MCF 10A (cell line): ENCODE measurements around the gene FOSL1. TPM values are rescaled to one million over a fixed set of nuclear protein-coding genes. Genes with fewer than 3 reads are reported as not detected.

Source experiments
- BruUV-seq: library from RNA; stranded (reverse); fragments of 400-500 nt; replicated peaks from 2 replicates; lab custom pipeline; 2021; lab: Mats Ljungman, UMichigan
- CTCF ChIA-PET: fragments of 300-600 bp; sonication (Branson Sonifier 250); formaldehyde crosslinking; extraction: SDS; loops from one replicate; lab custom pipeline; 2021; ENCODE audit warnings: antibody characterized with exemption, inconsistent platforms; lab: Yijun Ruan, JAX
- POLR2A ChIA-PET: fragments of 300-600, 350-650 bp; sonication (Branson Sonifier 250); formaldehyde crosslinking; extraction: SDS; loops from one replicate; lab custom pipeline; 2020; ENCODE audit warnings: antibody characterized with exemption, inconsistent platforms; lab: Yijun Ruan, JAX
- DNase-seq: peaks from one replicate; pipeline ENCODE4 v3.0.0-alpha.2; 2018; ENCODE audit not compliant: unreplicated experiment
- H3K27ac Mint-ChIP-seq: one replicate; pipeline ENCODE4 v1.8.0; 2022; ENCODE audit warnings: mild to moderate bottlenecking, low read depth, mixed read lengths; ENCODE audit not compliant: unreplicated experiment
- H3K27me3 Mint-ChIP-seq: one replicate; pipeline ENCODE4 v1.8.0; 2022; ENCODE audit warnings: mixed read lengths; ENCODE audit not compliant: insufficient read depth, unreplicated experiment
- H3K36me3 Mint-ChIP-seq: one replicate; pipeline ENCODE4 v1.8.0; 2022; ENCODE audit warnings: mild to moderate bottlenecking, moderate library complexity, mixed read lengths; ENCODE audit not compliant: insufficient read depth, unreplicated experiment
- H3K4me1 Mint-ChIP-seq: one replicate; pipeline ENCODE4 v1.8.0; 2022; ENCODE audit warnings: mixed read lengths; ENCODE audit not compliant: insufficient read depth, unreplicated experiment
- H3K4me3 Mint-ChIP-seq: one replicate; pipeline ENCODE4 v1.8.0; 2022; ENCODE audit warnings: mild to moderate bottlenecking, moderate library complexity, mixed read lengths; ENCODE audit not compliant: unreplicated experiment
- H3K9me3 Mint-ChIP-seq: one replicate; pipeline ENCODE4 v1.8.0; 2022; ENCODE audit warnings: mixed read lengths; ENCODE audit not compliant: unreplicated experiment
- CTCF ChIP-seq: fragments of 200-600 bp; IDR thresholded peaks from one replicate; pipeline ENCODE4 v1.8.0; 2022; ENCODE audit warnings: antibody characterized with exemption, mild to moderate bottlenecking; ENCODE audit not compliant: unreplicated experiment
- intact Hi-C: fragments of 100-400 bp; cut with micrococcal nuclease; formaldehyde crosslinking; loops from 2 replicates; pipeline ENCODE4 v1.14.1; 2022
- total RNA-seq: library from RNA; stranded (reverse); gene quantifications from 2 replicates; pipeline ENCODE4 v1.2.3, GENCODE V29; 2022

FOSL1 gene
- total RNA-seq, 1 experiment from 2014 or later: 124 TPM

- no peak for DNase-seq
- Mint-ChIP-seq H3K27ac (no peak overlapping the region), H3K9me3 (no peaks in the 10 kb centered on the region), H3K27me3 (no peaks in the 10 kb centered on the region), H3K4me3 (no peak overlapping the region), H3K4me1 (no peaks in the 10 kb centered on the region), H3K36me3 (peaks cover 8% of the 10 kb centered on the region)
- TF ChIP-seq CTCF: no peak
- CTCF ChIA-PET: interaction anchor here (0.8 to 1.2 kb wide), 4 partner anchors 41 to 198 kb away, joined by 3 to 5 read pairs (median 4); partner anchors contain the start of gene FIBP
- intact Hi-C loops: no loop called here
- no TSS peak for BruUV-seq
- POLR2A ChIA-PET: interaction anchor here (1.2 kb wide), 1 partner anchor 9 kb away, joined by 5 read pairs; no protein-coding TSS in a partner anchor
These were observed 52.4 kb downstream of the FOSL1 start for GRCh38 chr11:65847746-65848145.

- ChIA-PET CTCF (interaction anchor here (0.9 to 2.2 kb wide), 3 partner anchors 15 to 133 kb away, joined by 3 to 4 read pairs (median 4); no protein-coding TSS in a partner anchor), POLR2A (interaction anchor here (1.1 kb wide), 1 partner anchor 132 kb away, joined by 3 read pairs; the partner anchor contains the start of gene KAT5)
- Mint-ChIP-seq H3K36me3 (no peaks in the 10 kb centered on the region), H3K4me1 (no peaks in the 10 kb centered on the region), H3K4me3 (no peak overlapping the region), H3K9me3 (no peaks in the 10 kb centered on the region), H3K27me3 (no peaks in the 10 kb centered on the region), H3K27ac (no peak overlapping the region)
- DNase-seq: no peak
- BruUV-seq: no TSS peak
- intact Hi-C loops: no loop called here
- TF ChIP-seq CTCF: no peak
These were observed 55.8 kb downstream of the FOSL1 start for GRCh38 chr11:65844231-65844872.

GRCh38 chr11:65843811-65844210 lies 56.4 kb downstream of the FOSL1 start:
- H3K9me3 Mint-ChIP-seq: no peaks in the 10 kb centered on the region
- H3K27me3 Mint-ChIP-seq: no peaks in the 10 kb centered on the region
- no peak overlapping the region for H3K4me3 Mint-ChIP-seq
- TF ChIP-seq CTCF: no peak
- no peak overlapping the region for H3K27ac Mint-ChIP-seq
- POLR2A ChIA-PET: interaction anchor here (1.1 to 1.9 kb wide), 2 partner anchors 15 to 131 kb away, joined by 3 to 8 read pairs; partner anchors contain the start of genes CFL1 and KAT5
- BruUV-seq: no TSS peak
- no peak for DNase-seq
- intact Hi-C loops: no loop called here
- H3K36me3 Mint-ChIP-seq: no peaks in the 10 kb centered on the region
- CTCF ChIA-PET: interaction anchor here (1.0 to 2.3 kb wide), 3 partner anchors 14 to 132 kb away, joined by 4 to 7 read pairs (median 4); no protein-coding TSS in a partner anchor
- no peaks in the 10 kb centered on the region for H3K4me1 Mint-ChIP-seq

GRCh38 chr11:65842144-65842543 lies 58.0 kb downstream of the FOSL1 start:
- no peaks in the 10 kb centered on the region for H3K4me1 Mint-ChIP-seq
- no peak for DNase-seq
- no peak for TF ChIP-seq CTCF
- BruUV-seq: no TSS peak
- no peaks in the 10 kb centered on the region for H3K36me3 Mint-ChIP-seq
- intact Hi-C loops: no loop called here
- H3K4me3 Mint-ChIP-seq: no peak overlapping the region
- H3K9me3 Mint-ChIP-seq: no peaks in the 10 kb centered on the region
- ChIA-PET CTCF (interaction anchor here (0.9 to 2.3 kb wide), 3 partner anchors 10 to 146 kb away, joined by 3 to 7 read pairs (median 4); no protein-coding TSS in a partner anchor), POLR2A (interaction anchor here (0.6 to 1.9 kb wide), 4 partner anchors 8 to 356 kb away, joined by 3 to 8 read pairs (median 3); partner anchors contain the start of gene CFL1)
- no peaks in the 10 kb centered on the region for H3K27me3 Mint-ChIP-seq
- H3K27ac Mint-ChIP-seq: no peak overlapping the region
